Thymus (tissue), 11 donors: Measurements from ENCODE around the gene B4GALNT3. TPM values are rescaled to one million over a fixed set of nuclear protein-coding genes. Genes with fewer than 3 reads are reported as not detected.

Experiments used
- DNase-seq, 9 donors: peaks; one replicate each; pipeline ENCODE4 v3.0.0-alpha.2; 2013; ENCODE audit warnings: low spot score in 9 of 9, low read depth in 6 of 9, missing footprints in 1 of 9
- H3K27ac ChIP-seq, 2 donors: one replicate each; pipeline ENCODE4 v1.5.1; 2013; ENCODE audit warnings: control low read depth in 1 of 2, low read depth in 1 of 2, low read length in 1 of 2, mild to moderate bottlenecking in 1 of 2, moderate library complexity in 1 of 2
- H3K27me3 ChIP-seq, 2 donors: one replicate each; pipeline ENCODE4 v1.5.1; 2013; ENCODE audit warnings: low read length in 1 of 2; ENCODE audit not compliant: control insufficient read depth in 2 of 2, insufficient read depth in 1 of 2
- H3K36me3 ChIP-seq, 2 donors: one replicate each; pipeline ENCODE4 v1.5.1; 2013; ENCODE audit warnings: low read length in 1 of 2, mild to moderate bottlenecking in 1 of 2, moderate library complexity in 1 of 2; ENCODE audit not compliant: control insufficient read depth in 2 of 2, insufficient read depth in 2 of 2
- H3K4me1 ChIP-seq, 2 donors: one replicate each; pipeline ENCODE4 v1.5.1; 2013; ENCODE audit warnings: low read length in 2 of 2; ENCODE audit not compliant: control insufficient read depth in 2 of 2, insufficient read depth in 2 of 2
- H3K4me3 ChIP-seq, 2 donors: one replicate each; pipeline ENCODE4 v1.5.1; 2013; ENCODE audit warnings: low read length in 2 of 2, control low read depth in 1 of 2, mild to moderate bottlenecking in 1 of 2
- H3K9me3 ChIP-seq, 2 donors: one replicate each; pipeline ENCODE4 v1.5.1; 2013; ENCODE audit warnings: low read length in 1 of 2, mild to moderate bottlenecking in 1 of 2; ENCODE audit not compliant: control insufficient read depth in 2 of 2, insufficient read depth in 1 of 2
- WGBS: extraction: QIAGEN DNeasy Blood & Tissue Kit; methylation state at CpG from one replicate; pipeline ENCODE4 v1.1.7; 2013; 5-methylcytosine and 5-hydroxymethylcytosine counted together
- polyA plus RNA-seq: library from polyadenylated mRNA; stranded (reverse); fragments of 200-250 nt; gene quantifications from one replicate; pipeline ENCODE4 v1.2.3, GENCODE V29; 2013
- total RNA-seq: library from RNA; stranded (reverse); fragments of 120-200 nt; gene quantifications from one replicate; pipeline ENCODE4 v1.2.4, GENCODE V29; 2013
- donor health status: healthy.

Gene B4GALNT3
- total and polyA plus RNA-seq, 2 donors: 3.1 to 6.3 TPM

GRCh38 chr12:479161-479560 is 19.4 kb downstream of the B4GALNT3 start:
- Histone ChIP-seq H3K27me3 (peaks cover 2 to 12% of the 10 kb centered on the region in 2 donors), H3K36me3 (no peaks in the 10 kb centered on the region), H3K4me1 (no peaks in the 10 kb centered on the region), H3K4me3 (no peak overlapping the region), H3K27ac (no peak overlapping the region), H3K9me3 (no peaks in the 10 kb centered on the region)
- 94% methylated on average over 4 of the region's 4 CpGs for WGBS
- DNase-seq: no peak

- no peaks in the 10 kb centered on the region for H3K36me3 ChIP-seq
- no peak overlapping the region for H3K27ac ChIP-seq
- DNase-seq: no peak
- WGBS: 90% methylated on average over 13 of the region's 13 CpGs
- H3K27me3 ChIP-seq: peaks cover 0 to 9% of the 10 kb centered on the region in 2 donors
- H3K4me1 ChIP-seq: no peaks in the 10 kb centered on the region
- H3K9me3 ChIP-seq: no peaks in the 10 kb centered on the region
- H3K4me3 ChIP-seq: no peak overlapping the region
Measured at GRCh38 chr12:480831-481816, 21.4 kb downstream of the B4GALNT3 start.

GRCh38 chr12:482061-482460 is 22.3 kb downstream of the B4GALNT3 start:
- H3K4me3 ChIP-seq: no peak overlapping the region
- no peaks in the 10 kb centered on the region for H3K4me1 ChIP-seq
- peaks cover 0 to 9% of the 10 kb centered on the region in 2 donors for H3K27me3 ChIP-seq
- H3K36me3 ChIP-seq: no peaks in the 10 kb centered on the region
- 79% methylated on average over 3 of the region's 3 CpGs for WGBS
- no peak overlapping the region for H3K27ac ChIP-seq
- DNase-seq: no peak
- no peaks in the 10 kb centered on the region for H3K9me3 ChIP-seq

- Histone ChIP-seq H3K36me3 (no peaks in the 10 kb centered on the region), H3K4me3 (no peak overlapping the region), H3K4me1 (no peaks in the 10 kb centered on the region), H3K27ac (no peak overlapping the region), H3K9me3 (no peaks in the 10 kb centered on the region), H3K27me3 (peaks cover 0 to 9% of the 10 kb centered on the region in 2 donors)
- WGBS: 82% methylated on average over 11 of the region's 11 CpGs
- DNase-seq: no peak
Measured at GRCh38 chr12:484096-484495, 24.4 kb downstream of the B4GALNT3 start.

- Histone ChIP-seq H3K27me3 (no peaks in the 10 kb centered on the region), H3K4me3 (no peak overlapping the region), H3K9me3 (no peaks in the 10 kb centered on the region), H3K27ac (no peak overlapping the region), H3K36me3 (no peaks in the 10 kb centered on the region), H3K4me1 (no peaks in the 10 kb centered on the region)
- no peak for DNase-seq
Measured at GRCh38 chr12:490260-490659, 30.5 kb downstream of the B4GALNT3 start.

GRCh38 chr12:495466-495865 is 35.7 kb downstream of the B4GALNT3 start:
- Histone ChIP-seq H3K27me3 (no peaks in the 10 kb centered on the region), H3K4me3 (no peak overlapping the region), H3K9me3 (no peaks in the 10 kb centered on the region), H3K36me3 (no peaks in the 10 kb centered on the region), H3K4me1 (no peaks in the 10 kb centered on the region), H3K27ac (no peak overlapping the region)
- DNase-seq: no peak
- 99% methylated on average over 3 of the region's 3 CpGs for WGBS

- no peak for DNase-seq
- Histone ChIP-seq H3K4me1 (no peaks in the 10 kb centered on the region), H3K9me3 (no peaks in the 10 kb centered on the region), H3K27ac (no peak overlapping the region), H3K4me3 (no peak overlapping the region), H3K27me3 (no peaks in the 10 kb centered on the region), H3K36me3 (no peaks in the 10 kb centered on the region)
- 97% methylated on average over 11 of the region's 11 CpGs for WGBS
Measured at GRCh38 chr12:496736-497135, 37.0 kb downstream of the B4GALNT3 start.

GRCh38 chr12:497501-498160 is 37.9 kb downstream of the B4GALNT3 start:
- no peak overlapping the region for H3K27ac ChIP-seq
- no peaks in the 10 kb centered on the region for H3K9me3 ChIP-seq
- DNase-seq: no peak
- H3K27me3 ChIP-seq: peaks cover 0 to 2% of the 10 kb centered on the region in 2 donors
- 89% methylated on average over 9 of the region's 9 CpGs for WGBS
- H3K36me3 ChIP-seq: no peaks in the 10 kb centered on the region
- no peak overlapping the region for H3K4me3 ChIP-seq
- no peaks in the 10 kb centered on the region for H3K4me1 ChIP-seq

- H3K27me3 ChIP-seq: peaks cover 0 to 10% of the 10 kb centered on the region in 2 donors
- H3K36me3 ChIP-seq: no peaks in the 10 kb centered on the region
- DNase-seq: no peak
- 96% methylated on average over 8 of the region's 8 CpGs for WGBS
- H3K9me3 ChIP-seq: no peaks in the 10 kb centered on the region
- no peak overlapping the region for H3K27ac ChIP-seq
- no peaks in the 10 kb centered on the region for H3K4me1 ChIP-seq
- H3K4me3 ChIP-seq: no peak overlapping the region
Measured at GRCh38 chr12:499837-500458, 40.2 kb downstream of the B4GALNT3 start.
